Inflammatory macrophage treated with lipopolysaccharide for 1 hour (primary cell): ENCODE results near the gene SERPINA4.

Source experiments
- DNase-seq, 2 donors: peaks; one replicate each; pipeline ENCODE4 v3.0.0-alpha.2; 2020 to 2022

SERPINA4 gene

GRCh38 chr14:94617988-94618822, 57.0 kb downstream of the SERPINA4 start:
- DNase-seq, result no peak

GRCh38 chr14:94619297-94619696, 58.1 kb downstream of the SERPINA4 start:
- no peak for DNase-seq
